Nephron (organoid): Measurements from ENCODE around the gene SSBP2.
"Not testable (repeated sequence)": the region's sequence is repeated elsewhere in the genome, so short reads cannot be mapped to it uniquely, and the experiment has no call there.

Experiments
- H3K27ac Mint-ChIP-seq, 3 experiments: 2 replicates each; pipeline ENCODE4 v1.8.0; 2020; ENCODE audit warnings: mixed read lengths in 3 of 3, mild to moderate bottlenecking in 2 of 3, moderate library complexity in 1 of 3
- H3K27me3 Mint-ChIP-seq: 2 replicates; pipeline ENCODE4 v1.8.0; 2021; ENCODE audit warnings: low read depth, mild to moderate bottlenecking, moderate library complexity, mixed read lengths
- H3K36me3 Mint-ChIP-seq: 2 replicates; pipeline ENCODE4 v1.8.0; 2020; ENCODE audit warnings: low read depth, mixed read lengths
- H3K4me1 Mint-ChIP-seq: 2 replicates; pipeline ENCODE4 v1.8.0; 2020; ENCODE audit warnings: mixed read lengths
- H3K4me3 Mint-ChIP-seq, 3 experiments: 2 replicates each; pipeline ENCODE4 v1.8.0; 2020; ENCODE audit warnings: mild to moderate bottlenecking in 3 of 3, mixed read lengths in 3 of 3, moderate library complexity in 2 of 3
- H3K9me3 Mint-ChIP-seq: 2 replicates; pipeline ENCODE4 v1.8.0; 2020; ENCODE audit warnings: mixed read lengths
- TF ChIP-seq, protein P1 (sequence below), 3 experiments: fragments of 200-600 bp; sonication (generic); IDR thresholded peaks; one replicate each; pipeline ENCODE4 v1.5.0; 2021; ENCODE audit warnings: antibody characterized with exemption in 3 of 3; ENCODE audit not compliant: unreplicated experiment in 3 of 3

The SSBP2 gene

DNA sequence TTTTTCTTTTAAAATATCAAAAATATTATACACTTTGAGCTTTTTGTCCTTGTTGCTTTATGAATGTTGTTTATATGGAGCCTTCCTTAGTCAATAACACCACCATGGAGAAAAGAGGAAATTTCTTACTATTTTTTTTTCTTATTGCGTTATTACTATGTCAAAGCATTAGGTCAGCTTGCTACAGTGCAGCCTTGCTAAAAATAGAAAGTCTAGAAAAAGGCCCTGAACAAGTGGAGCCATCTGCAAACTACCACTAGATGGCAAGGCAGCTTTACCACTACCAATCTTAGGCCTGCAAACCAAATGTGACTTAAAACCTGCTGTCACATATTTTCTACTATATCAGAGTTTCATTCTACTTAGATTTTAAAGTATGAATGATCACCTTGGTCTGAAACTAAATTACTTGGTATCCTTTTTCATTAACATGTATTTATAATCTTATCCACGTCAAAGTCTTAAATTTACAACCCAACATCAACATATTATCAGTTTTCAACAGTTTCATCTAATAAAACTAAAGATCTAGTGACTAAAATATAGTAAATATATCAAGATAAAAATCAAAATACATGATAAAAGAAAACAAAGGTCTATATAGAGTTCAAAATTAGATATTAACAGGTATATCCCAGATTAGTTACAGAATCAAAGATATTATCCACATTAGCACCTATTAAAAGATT lies 243.9 kb downstream of the SSBP2 start:
- Mint-ChIP-seq H3K9me3 (peaks cover 8% of the 10 kb centered on the region), H3K36me3 (peaks cover 39% of the 10 kb centered on the region), H3K4me3 (no peak overlapping the region), H3K4me1 (peaks cover 23% of the 10 kb centered on the region), H3K27ac (peak overlapping the region in 1 of 3 experiments; percentile 44), H3K27me3 (no peaks in the 10 kb centered on the region)
- TF ChIP-seq, protein P1, sequence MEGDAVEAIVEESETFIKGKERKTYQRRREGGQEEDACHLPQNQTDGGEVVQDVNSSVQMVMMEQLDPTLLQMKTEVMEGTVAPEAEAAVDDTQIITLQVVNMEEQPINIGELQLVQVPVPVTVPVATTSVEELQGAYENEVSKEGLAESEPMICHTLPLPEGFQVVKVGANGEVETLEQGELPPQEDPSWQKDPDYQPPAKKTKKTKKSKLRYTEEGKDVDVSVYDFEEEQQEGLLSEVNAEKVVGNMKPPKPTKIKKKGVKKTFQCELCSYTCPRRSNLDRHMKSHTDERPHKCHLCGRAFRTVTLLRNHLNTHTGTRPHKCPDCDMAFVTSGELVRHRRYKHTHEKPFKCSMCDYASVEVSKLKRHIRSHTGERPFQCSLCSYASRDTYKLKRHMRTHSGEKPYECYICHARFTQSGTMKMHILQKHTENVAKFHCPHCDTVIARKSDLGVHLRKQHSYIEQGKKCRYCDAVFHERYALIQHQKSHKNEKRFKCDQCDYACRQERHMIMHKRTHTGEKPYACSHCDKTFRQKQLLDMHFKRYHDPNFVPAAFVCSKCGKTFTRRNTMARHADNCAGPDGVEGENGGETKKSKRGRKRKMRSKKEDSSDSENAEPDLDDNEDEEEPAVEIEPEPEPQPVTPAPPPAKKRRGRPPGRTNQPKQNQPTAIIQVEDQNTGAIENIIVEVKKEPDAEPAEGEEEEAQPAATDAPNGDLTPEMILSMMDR (IDR thresholded peaks at IDR 0.05; ENCODE audit: unreplicated experiment in 3 of 3) = peak; percentile 82 to 91 (median 85)

DNA sequence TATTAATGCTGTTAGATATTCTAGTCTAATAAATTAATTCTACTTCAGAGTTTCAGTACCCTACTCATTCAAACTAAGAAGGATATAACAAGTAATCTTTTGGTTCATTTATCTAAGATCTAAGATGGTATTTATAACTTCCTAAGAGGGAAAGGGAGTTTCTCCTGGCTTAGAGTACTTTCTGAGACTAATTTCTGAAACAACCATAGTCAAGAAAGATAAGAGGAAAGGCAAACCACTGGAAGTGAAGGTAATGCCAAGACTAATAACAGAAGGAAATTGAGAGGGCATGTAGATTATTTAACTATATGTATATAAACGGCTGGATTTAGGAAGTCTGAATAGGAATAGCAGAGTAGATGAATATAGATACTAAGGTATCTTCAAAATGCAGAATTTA lies 244.5 kb downstream of the SSBP2 start:
- Mint-ChIP-seq H3K27ac (peak overlapping the region in 1 of 3 experiments; percentile 23), H3K4me1 (peaks cover 23% of the 10 kb centered on the region), H3K27me3 (no peaks in the 10 kb centered on the region), H3K9me3 (peaks cover 8% of the 10 kb centered on the region), H3K36me3 (peaks cover 40% of the 10 kb centered on the region), H3K4me3 (no peak overlapping the region)
- TF ChIP-seq, protein P1 (IDR thresholded peaks at IDR 0.05; ENCODE audit: unreplicated experiment in 3 of 3) = no peak

DNA sequence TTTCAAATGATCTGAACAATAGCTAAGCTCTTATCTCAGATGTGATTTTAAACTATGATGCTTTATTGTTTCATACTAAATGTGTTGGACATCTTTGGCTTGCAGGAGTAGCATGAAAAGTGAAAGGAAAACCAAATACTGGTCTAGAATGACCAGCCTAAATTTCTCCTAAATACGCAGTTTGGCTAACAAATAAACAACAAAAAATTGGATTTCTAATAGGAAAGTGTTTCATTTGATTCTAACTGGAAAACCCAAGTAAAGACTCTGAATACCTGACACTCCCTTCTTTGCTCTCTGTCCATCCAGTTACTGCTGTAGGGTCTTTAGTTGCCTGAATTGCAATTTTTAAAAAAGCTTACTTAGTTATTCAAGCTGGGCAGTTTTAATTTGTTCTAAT lies 245.2 kb downstream of the SSBP2 start:
- Mint-ChIP-seq H3K27me3 (no peaks in the 10 kb centered on the region), H3K9me3 (peaks cover 8% of the 10 kb centered on the region), H3K36me3 (peaks cover 33% of the 10 kb centered on the region), H3K27ac (peak overlapping the region in 2 of 3 experiments; percentile 20 to 55), H3K4me1 (peaks cover 23% of the 10 kb centered on the region), H3K4me3 (no peak overlapping the region)
- TF ChIP-seq, protein P1 (IDR thresholded peaks at IDR 0.05; ENCODE audit: unreplicated experiment in 3 of 3) = no peak

DNA sequence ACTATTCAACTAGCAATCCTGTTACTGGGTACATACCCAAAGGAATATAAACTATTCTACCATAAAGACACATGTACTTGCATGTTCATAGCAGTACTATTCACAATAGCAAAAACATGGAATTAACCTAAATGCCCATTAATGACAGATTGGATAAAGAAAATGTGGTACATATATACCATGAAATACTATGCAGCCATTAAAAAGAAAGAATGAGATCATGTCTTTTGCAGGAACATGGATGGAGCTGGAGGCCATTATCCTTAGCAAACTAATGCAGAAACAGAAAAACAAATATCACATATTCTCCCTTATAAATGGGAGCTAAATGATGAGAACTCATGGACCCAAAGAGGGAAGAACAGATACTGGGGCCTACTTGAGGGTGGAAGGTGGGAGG lies 247.3 kb downstream of the SSBP2 start:
- not testable (repeated sequence) for H3K27me3 Mint-ChIP-seq, H3K9me3 Mint-ChIP-seq, H3K27ac Mint-ChIP-seq, H3K4me3 Mint-ChIP-seq
- peaks cover 23% of the 10 kb centered on the region for H3K4me1 Mint-ChIP-seq
- peaks cover 31% of the 10 kb centered on the region for H3K36me3 Mint-ChIP-seq

DNA sequence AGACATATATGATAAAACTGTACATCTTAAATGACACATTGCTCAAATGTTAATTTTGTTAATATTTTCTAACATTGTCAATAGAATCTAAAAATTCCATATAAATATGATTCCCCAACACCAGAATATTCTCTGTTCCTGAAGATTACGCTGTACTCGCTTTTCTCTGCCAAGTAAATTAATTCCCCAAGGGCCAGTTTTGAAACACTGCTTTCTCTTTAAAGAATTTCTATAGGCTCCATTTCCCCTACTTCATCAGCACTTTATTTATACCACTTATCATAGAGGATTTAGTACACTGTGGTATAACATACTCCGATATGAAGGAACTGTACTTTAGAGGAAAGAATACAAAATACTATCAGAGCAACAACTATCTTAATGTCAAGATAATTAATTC lies 255.6 kb downstream of the SSBP2 start:
- no peak overlapping the region for H3K27ac Mint-ChIP-seq
- peaks cover 21% of the 10 kb centered on the region for H3K36me3 Mint-ChIP-seq
- H3K9me3 Mint-ChIP-seq = no peaks in the 10 kb centered on the region
- H3K4me3 Mint-ChIP-seq = no peak overlapping the region
- H3K27me3 Mint-ChIP-seq = no peaks in the 10 kb centered on the region
- TF ChIP-seq, protein P1 (IDR thresholded peaks at IDR 0.05; ENCODE audit: unreplicated experiment in 3 of 3) = no peak
- H3K4me1 Mint-ChIP-seq = no peaks in the 10 kb centered on the region

DNA sequence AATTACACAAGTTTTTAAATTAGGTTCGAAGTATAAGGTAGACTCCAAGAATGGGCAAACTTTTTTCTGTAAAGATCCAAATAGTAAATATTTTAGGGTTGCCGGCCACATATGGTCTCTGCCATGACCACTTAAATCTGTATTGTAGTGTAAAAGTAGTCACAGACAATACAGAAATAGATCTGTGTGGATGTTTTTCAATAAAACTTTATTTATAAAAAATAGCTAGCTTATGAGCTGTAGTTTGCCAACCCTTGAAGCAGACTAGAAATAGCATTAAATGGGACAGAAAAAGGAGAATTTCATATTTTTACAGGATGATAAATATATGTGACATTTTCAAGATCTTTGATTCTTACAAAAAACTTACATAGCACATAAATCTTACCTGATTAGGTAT lies 262.0 kb downstream of the SSBP2 start:
- Mint-ChIP-seq H3K36me3 (peaks cover 5% of the 10 kb centered on the region), H3K4me1 (no peaks in the 10 kb centered on the region), H3K4me3 (no peak overlapping the region), H3K27ac (no peak overlapping the region), H3K9me3 (no peaks in the 10 kb centered on the region), H3K27me3 (no peaks in the 10 kb centered on the region)
- TF ChIP-seq, protein P1 (IDR thresholded peaks at IDR 0.05; ENCODE audit: unreplicated experiment in 3 of 3) = no peak
